Activated CD8-positive, alpha-beta T cell treated with anti-CD3 and anti-CD28 coated beads for 36 hours (primary cell): ENCODE measurements around the gene DNAI7. TPM values are rescaled to one million over a fixed set of nuclear protein-coding genes. Genes with fewer than 3 reads are reported as not detected.
A peak's percentile ranks its signal among the peaks of the same experiment; 100 is the strongest.

Source experiments
- ATAC-seq: fragments of 200-7000 bp; cut with Tn5 transposase; one replicate; pipeline ENCODE4 v1.10.0; 2021; ENCODE audit warnings: mild to moderate bottlenecking, moderate library complexity
- CTCF ChIA-PET: fragments of 350-600 bp; sonication (Branson Sonifier 250); formaldehyde crosslinking; loops from one replicate; lab custom pipeline; 2021; ENCODE audit warnings: antibody characterized with exemption; lab: Charles Lee
- POLR2A ChIA-PET: fragments of 350-600 bp; sonication (Branson Sonifier 250); formaldehyde crosslinking; loops from one replicate; lab custom pipeline; 2021; ENCODE audit warnings: antibody characterized with exemption; lab: Charles Lee
- DNase-seq: peaks from one replicate; pipeline ENCODE4 v3.0.0-alpha.2; 2020
- H3K27ac Mint-ChIP-seq: one replicate; pipeline ENCODE4 v1.8.0; 2021; ENCODE audit warnings: mild to moderate bottlenecking, mixed read lengths
- H3K27me3 Mint-ChIP-seq: one replicate; pipeline ENCODE4 v1.8.0; 2021; ENCODE audit warnings: mixed read lengths
- H3K36me3 Mint-ChIP-seq: one replicate; pipeline ENCODE4 v1.8.0; 2021; ENCODE audit warnings: low read depth, mixed read lengths
- H3K4me1 Mint-ChIP-seq: one replicate; pipeline ENCODE4 v1.8.0; 2021; ENCODE audit warnings: low read depth, mixed read lengths
- H3K4me3 Mint-ChIP-seq: one replicate; pipeline ENCODE4 v1.8.0; 2021; ENCODE audit warnings: mild to moderate bottlenecking, moderate library complexity, mixed read lengths
- H3K9me3 Mint-ChIP-seq: one replicate; pipeline ENCODE4 v1.8.0; 2021; ENCODE audit warnings: mixed read lengths
- intact Hi-C: fragments of 100-400 bp; cut with micrococcal nuclease; formaldehyde crosslinking; loops from one replicate; pipeline ENCODE4 v1.10.0; 2022
- total RNA-seq, 2 experiments: library from RNA; stranded (reverse); gene quantifications; one replicate each; pipeline ENCODE4 v1.2.3, GENCODE V29; 2021
- TF ChIP-seq, protein P1 (sequence below): fragments of 200-600 bp; IDR thresholded peaks from one replicate; pipeline ENCODE4 v1.8.0; 2022; ENCODE audit warnings: antibody characterized with exemption, mild to moderate bottlenecking

DNAI7 gene
- total RNA-seq, 2 experiments from 2014 or later: not detected

DNA sequence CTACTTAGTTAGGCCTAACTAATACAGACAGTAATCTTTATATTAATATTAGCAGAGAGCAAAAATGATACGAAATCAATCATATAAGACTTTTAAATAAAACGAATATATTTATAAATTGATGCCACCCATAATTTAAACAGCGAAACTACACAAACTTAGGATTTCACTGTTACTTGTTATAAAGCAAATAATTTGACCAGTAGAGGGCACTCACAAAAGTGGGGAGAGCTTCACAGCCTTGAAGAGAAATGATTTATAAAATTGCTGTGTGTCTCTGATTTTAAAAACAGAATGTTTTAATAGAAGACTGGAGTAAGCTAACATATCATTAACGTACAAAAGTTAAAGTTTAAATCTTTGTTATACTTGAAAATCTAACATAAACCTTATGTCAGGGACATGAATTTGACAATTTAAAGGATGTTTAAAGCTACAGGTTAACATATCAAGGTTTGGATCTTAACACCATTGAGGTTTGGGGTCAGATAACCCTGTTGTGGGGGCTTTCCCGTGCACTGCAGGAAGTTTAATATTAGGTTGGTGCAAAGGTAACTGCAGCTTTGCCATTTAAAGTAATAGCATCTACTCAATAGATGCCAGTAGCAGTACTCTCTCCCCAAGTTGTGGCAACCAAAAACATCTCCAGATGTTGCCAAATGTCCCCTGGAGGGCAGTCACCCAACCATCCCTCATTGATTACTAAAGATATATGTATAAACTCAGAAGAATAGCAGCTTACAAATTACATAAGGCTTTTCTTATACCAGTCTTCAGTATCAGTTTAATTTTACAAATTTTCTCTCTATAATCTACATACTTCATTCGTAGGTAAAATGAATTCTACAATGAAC, 46.4 kb upstream of the DNAI7 start:
- Mint-ChIP-seq H3K36me3 (peaks cover 42% of the 10 kb centered on the region), H3K27ac (no peak overlapping the region), H3K4me1 (peaks cover 56% of the 10 kb centered on the region), H3K4me3 (no peak overlapping the region), H3K9me3 (peaks cover 3% of the 10 kb centered on the region), H3K27me3 (no peaks in the 10 kb centered on the region)
- intact Hi-C loops: loop anchor here (1.0 kb wide), 1 partner anchor 147 kb away; no protein-coding TSS in a partner anchor
- ATAC-seq (peak; percentile 90), DNase-seq (peak; percentile 65)
- TF ChIP-seq, protein P1, sequence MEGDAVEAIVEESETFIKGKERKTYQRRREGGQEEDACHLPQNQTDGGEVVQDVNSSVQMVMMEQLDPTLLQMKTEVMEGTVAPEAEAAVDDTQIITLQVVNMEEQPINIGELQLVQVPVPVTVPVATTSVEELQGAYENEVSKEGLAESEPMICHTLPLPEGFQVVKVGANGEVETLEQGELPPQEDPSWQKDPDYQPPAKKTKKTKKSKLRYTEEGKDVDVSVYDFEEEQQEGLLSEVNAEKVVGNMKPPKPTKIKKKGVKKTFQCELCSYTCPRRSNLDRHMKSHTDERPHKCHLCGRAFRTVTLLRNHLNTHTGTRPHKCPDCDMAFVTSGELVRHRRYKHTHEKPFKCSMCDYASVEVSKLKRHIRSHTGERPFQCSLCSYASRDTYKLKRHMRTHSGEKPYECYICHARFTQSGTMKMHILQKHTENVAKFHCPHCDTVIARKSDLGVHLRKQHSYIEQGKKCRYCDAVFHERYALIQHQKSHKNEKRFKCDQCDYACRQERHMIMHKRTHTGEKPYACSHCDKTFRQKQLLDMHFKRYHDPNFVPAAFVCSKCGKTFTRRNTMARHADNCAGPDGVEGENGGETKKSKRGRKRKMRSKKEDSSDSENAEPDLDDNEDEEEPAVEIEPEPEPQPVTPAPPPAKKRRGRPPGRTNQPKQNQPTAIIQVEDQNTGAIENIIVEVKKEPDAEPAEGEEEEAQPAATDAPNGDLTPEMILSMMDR: peak; percentile 83
- CTCF ChIA-PET: interaction anchor here (0.7 to 2.4 kb wide), 42 partner anchors 8 to 1186 kb away, joined by 3 to 21 read pairs (median 4); partner anchors contain the start of genes DNAI7, ETFRF1 and KRAS
- POLR2A ChIA-PET: interaction anchor here (0.6 to 1.8 kb wide), 8 partner anchors 10 to 143 kb away, joined by 3 to 9 read pairs (median 3); partner anchors contain the start of gene KRAS

DNA sequence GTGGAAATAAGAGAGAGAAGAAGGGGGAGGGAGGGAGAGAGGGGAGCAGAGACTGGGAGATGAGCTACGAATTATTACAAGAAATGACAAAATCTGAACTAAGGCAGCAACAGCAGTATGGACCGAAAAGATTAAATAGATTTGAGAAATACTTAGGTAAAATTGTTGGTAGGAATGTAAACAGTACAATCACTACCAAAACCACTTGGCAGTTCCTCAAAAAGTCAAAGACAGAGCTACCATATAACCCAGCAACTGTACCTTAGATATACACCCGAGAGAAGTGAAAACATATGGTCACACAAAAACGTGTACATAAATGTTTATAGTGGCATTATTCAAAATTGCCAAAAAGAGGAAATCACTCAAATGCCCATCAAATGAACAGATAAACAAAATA, 41.7 kb upstream of the DNAI7 start:
- no peak overlapping the region for H3K4me3 Mint-ChIP-seq
- peak overlapping the region; percentile 34 for H3K27ac Mint-ChIP-seq
- POLR2A ChIA-PET: interaction anchor here (1.0 kb wide), 1 partner anchor 129 kb away, joined by 5 read pairs; no protein-coding TSS in a partner anchor
- no peaks in the 10 kb centered on the region for H3K27me3 Mint-ChIP-seq
- no peak for ATAC-seq
- H3K9me3 Mint-ChIP-seq: no peaks in the 10 kb centered on the region
- CTCF ChIA-PET: interaction anchor here (1.3 kb wide), 1 partner anchor 246 kb away, joined by 3 read pairs; no protein-coding TSS in a partner anchor
- peaks cover 28% of the 10 kb centered on the region for H3K36me3 Mint-ChIP-seq
- intact Hi-C loops: loop anchor here (5.0 kb wide), 1 partner anchor 39 kb away; the partner anchor contains the start of genes DNAI7 and ETFRF1
- DNase-seq: no peak
- peaks cover 35% of the 10 kb centered on the region for H3K4me1 Mint-ChIP-seq
- TF ChIP-seq, protein P1: no peak

DNA sequence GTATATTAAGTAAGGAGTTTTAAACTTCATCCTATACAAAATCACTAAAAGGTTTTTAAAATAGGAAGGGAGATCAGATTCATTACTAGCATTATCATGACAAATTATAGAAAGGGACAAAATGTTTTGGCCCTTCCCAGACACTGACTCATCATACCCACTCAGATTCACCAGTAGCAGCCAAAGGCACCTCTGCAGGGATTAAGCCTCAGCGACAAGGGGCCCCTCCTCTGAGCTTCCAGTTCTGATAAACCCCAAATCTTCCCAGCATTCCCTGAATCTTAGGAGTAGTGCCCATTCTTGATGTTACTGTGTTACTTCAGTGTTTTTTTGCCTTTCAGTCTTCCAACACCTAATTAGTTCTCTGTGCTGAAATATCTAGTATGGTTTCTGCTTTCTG, 41.2 kb upstream of the DNAI7 start:
- peaks cover 28% of the 10 kb centered on the region for H3K36me3 Mint-ChIP-seq
- CTCF ChIA-PET: interaction anchor here (1.3 kb wide), 1 partner anchor 245 kb away, joined by 3 read pairs; no protein-coding TSS in a partner anchor

DNA sequence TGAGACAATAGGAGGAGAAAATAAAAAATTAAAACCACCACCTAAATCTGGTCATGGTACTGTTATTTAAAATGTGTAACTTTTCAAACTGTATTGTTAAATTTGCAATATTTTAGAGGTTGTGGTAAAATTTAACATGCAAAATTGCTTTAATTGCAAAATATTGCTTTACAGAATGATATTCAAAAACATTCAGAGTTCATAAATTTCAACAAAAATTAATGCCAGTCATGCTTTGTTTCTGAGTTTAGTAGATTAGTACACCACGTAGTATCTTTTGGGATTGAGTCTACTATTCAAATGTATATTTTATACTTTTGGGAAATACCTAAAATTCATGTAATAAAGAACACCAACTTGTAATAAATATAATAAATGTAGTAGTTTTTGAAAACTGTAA, 18.4 kb upstream of the DNAI7 start:
- CTCF ChIA-PET: interaction anchor here (1.2 kb wide), 1 partner anchor 28 kb away, joined by 6 read pairs; no protein-coding TSS in a partner anchor
- intact Hi-C loops: no loop called here

More for the DNA sequence above, 41.2 kb upstream of the DNAI7 start:
- Mint-ChIP-seq H3K9me3 (no peaks in the 10 kb centered on the region), H3K4me1 (peaks cover 31% of the 10 kb centered on the region), H3K27me3 (no peaks in the 10 kb centered on the region), H3K27ac (peak overlapping the region; percentile 34), H3K4me3 (no peak overlapping the region)
- intact Hi-C loops: loop anchor here (5.0 kb wide), 1 partner anchor 39 kb away; the partner anchor contains the start of genes DNAI7 and ETFRF1
- DNase-seq (no peak), ATAC-seq (no peak)
- POLR2A ChIA-PET: interaction anchor here (0.5 to 1.0 kb wide), 2 partner anchors 21 to 130 kb away, joined by 3 to 5 read pairs; no protein-coding TSS in a partner anchor
- TF ChIP-seq, protein P1: no peak

More for the DNA sequence above, 18.4 kb upstream of the DNAI7 start:
- Mint-ChIP-seq H3K27me3 (no peaks in the 10 kb centered on the region), H3K27ac (no peak overlapping the region), H3K4me3 (no peak overlapping the region), H3K36me3 (peaks cover 11% of the 10 kb centered on the region), H3K9me3 (no peaks in the 10 kb centered on the region), H3K4me1 (peaks cover 10% of the 10 kb centered on the region)
- DNase-seq (no peak), ATAC-seq (no peak)
- POLR2A ChIA-PET: no interaction called here
- TF ChIP-seq, protein P1: no peak
